DOHH2 (cell line): ENCODE measurements around the gene NPR2.

ENCODE experiments used
- H3F3A ChIP-seq: fragments of 200-600 bp; sonication (generic), shearing (Covaris generic); 2 replicates; pipeline ENCODE4 v1.6.0; 2016; ENCODE audit warnings: antibody characterized with exemption, mild to moderate bottlenecking; ENCODE audit not compliant: control insufficient read depth, insufficient read depth
- H3K27ac ChIP-seq: fragments of 200-600 bp; sonication (generic); 2 replicates; pipeline ENCODE4 v1.5.1; 2014; ENCODE audit warnings: low read depth, mild to moderate bottlenecking, low read length, moderate library complexity
- H3K27me3 ChIP-seq: fragments of 200-600 bp; sonication (generic); 2 replicates; pipeline ENCODE4 v1.6.1; 2014; ENCODE audit warnings: mild to moderate bottlenecking, low read length, mixed read lengths; ENCODE audit not compliant: control insufficient read depth
- H3K36me3 ChIP-seq: fragments of 200-600 bp; sonication (generic); 2 replicates; pipeline ENCODE4 v1.6.1; 2014; ENCODE audit warnings: mild to moderate bottlenecking, low read length, moderate library complexity, mixed read lengths; ENCODE audit not compliant: control insufficient read depth
- H3K4me1 ChIP-seq: fragments of 200-600 bp; sonication (generic); 2 replicates; pipeline ENCODE4 v1.6.1; 2014; ENCODE audit warnings: mild to moderate bottlenecking, low read length, mixed read lengths; ENCODE audit not compliant: control insufficient read depth
- H3K4me2 ChIP-seq: fragments of 200-600 bp; sonication (generic); 2 replicates; pipeline ENCODE4 v1.6.0; 2014; ENCODE audit warnings: mild to moderate bottlenecking, low read length, moderate library complexity
- H3K4me3 ChIP-seq: fragments of 200-600 bp; sonication (generic); 2 replicates; pipeline ENCODE4 v1.5.1; 2014; ENCODE audit warnings: mild to moderate bottlenecking, low read length, mixed read lengths
- H3K79me2 ChIP-seq: fragments of 200-600 bp; sonication (generic); 2 replicates; pipeline ENCODE4 v1.6.1; 2014; ENCODE audit warnings: mild to moderate bottlenecking, low read length, mixed read lengths; ENCODE audit not compliant: control insufficient read depth
- H3K9me2 ChIP-seq: fragments of 200-600 bp; sonication (generic); replicated peaks from 2 replicates; pipeline ENCODE4 v1.6.1; 2014; ENCODE audit warnings: mild to moderate bottlenecking, low read length, mixed read lengths; ENCODE audit not compliant: control insufficient read depth
- H3K9me3 ChIP-seq: fragments of 200-600 bp; sonication (generic); 2 replicates; pipeline ENCODE4 v1.6.1; 2014; ENCODE audit warnings: antibody characterized with exemption, low read length, mixed read lengths; ENCODE audit not compliant: control insufficient read depth, insufficient read depth
- H4K20me1 ChIP-seq: fragments of 200-600 bp; sonication (generic); 2 replicates; pipeline ENCODE4 v1.6.0; 2014; ENCODE audit warnings: low read depth, mild to moderate bottlenecking, antibody characterized with exemption, low read length, moderate library complexity; ENCODE audit not compliant: control insufficient read depth, insufficient read depth
- EZH2phosphoT487 ChIP-seq: fragments of 200-600 bp; sonication (generic); IDR thresholded peaks from 2 replicates; pipeline ENCODE4 v1.6.1; 2017; ENCODE audit warnings: borderline replicate concordance, mild to moderate bottlenecking, antibody characterized with exemption, low read length, moderate library complexity, mixed read lengths
- TF ChIP-seq, protein P1 (sequence below): fragments of 200-600 bp; sonication (generic); IDR thresholded peaks from one replicate; pipeline ENCODE4 v1.5.1; 2014; ENCODE audit warnings: antibody characterized with exemption, mild to moderate bottlenecking, low read depth, low read length; ENCODE audit not compliant: poor library complexity, severe bottlenecking

Gene NPR2

DNA sequence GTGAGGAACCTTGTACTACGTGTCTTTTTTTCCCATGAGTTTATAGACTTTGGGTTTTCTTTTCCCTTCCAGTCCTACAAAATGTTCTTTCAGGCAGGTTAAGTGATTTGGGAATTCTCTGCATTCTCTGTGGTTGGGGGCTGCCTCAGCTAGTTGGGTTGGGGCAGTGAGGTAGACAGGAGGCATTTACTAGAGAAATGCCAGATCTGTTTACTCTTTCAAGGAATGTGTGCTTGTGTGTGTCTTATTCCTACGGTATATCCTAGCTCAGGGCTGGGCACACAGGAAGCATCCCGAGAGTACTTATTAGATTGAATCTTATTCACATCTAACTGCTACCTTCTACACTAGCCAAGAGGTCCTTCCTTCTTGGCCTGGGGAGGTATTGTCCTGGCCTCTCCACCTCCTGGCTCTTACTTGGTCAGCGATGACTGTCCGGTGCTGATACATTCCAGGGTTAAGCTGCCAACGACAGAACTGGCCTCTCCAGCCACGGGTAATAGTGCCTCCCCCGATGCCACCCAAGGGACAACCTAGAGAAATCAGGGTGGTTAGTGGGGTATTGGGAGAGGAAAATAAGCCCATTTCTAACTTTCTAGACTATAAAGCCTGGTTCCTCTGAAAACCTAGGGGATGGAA, 47.4 kb upstream of the NPR2 start:
- peaks cover 32% of the 10 kb centered on the region for H3K79me2 ChIP-seq
- H3K36me3 ChIP-seq = peaks cover 54% of the 10 kb centered on the region
- peaks cover 27% of the 10 kb centered on the region for H3K4me1 ChIP-seq
- H3K9me2 ChIP-seq = no peaks in the 10 kb centered on the region
- H3F3A ChIP-seq = no peaks in the 10 kb centered on the region; the same call in 1 of the 2 replicates
- TF ChIP-seq EZH2phosphoT487 = no peak
- TF ChIP-seq, protein P1, sequence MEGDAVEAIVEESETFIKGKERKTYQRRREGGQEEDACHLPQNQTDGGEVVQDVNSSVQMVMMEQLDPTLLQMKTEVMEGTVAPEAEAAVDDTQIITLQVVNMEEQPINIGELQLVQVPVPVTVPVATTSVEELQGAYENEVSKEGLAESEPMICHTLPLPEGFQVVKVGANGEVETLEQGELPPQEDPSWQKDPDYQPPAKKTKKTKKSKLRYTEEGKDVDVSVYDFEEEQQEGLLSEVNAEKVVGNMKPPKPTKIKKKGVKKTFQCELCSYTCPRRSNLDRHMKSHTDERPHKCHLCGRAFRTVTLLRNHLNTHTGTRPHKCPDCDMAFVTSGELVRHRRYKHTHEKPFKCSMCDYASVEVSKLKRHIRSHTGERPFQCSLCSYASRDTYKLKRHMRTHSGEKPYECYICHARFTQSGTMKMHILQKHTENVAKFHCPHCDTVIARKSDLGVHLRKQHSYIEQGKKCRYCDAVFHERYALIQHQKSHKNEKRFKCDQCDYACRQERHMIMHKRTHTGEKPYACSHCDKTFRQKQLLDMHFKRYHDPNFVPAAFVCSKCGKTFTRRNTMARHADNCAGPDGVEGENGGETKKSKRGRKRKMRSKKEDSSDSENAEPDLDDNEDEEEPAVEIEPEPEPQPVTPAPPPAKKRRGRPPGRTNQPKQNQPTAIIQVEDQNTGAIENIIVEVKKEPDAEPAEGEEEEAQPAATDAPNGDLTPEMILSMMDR = no peak
- no peak overlapping the region for H3K27ac ChIP-seq
- no peak overlapping the region for H3K4me3 ChIP-seq
- no peaks in the 10 kb centered on the region for H3K9me3 ChIP-seq
- no peaks in the 10 kb centered on the region for H3K27me3 ChIP-seq
- no peaks in the 10 kb centered on the region for H4K20me1 ChIP-seq
- H3K4me2 ChIP-seq = no peak overlapping the region

DNA sequence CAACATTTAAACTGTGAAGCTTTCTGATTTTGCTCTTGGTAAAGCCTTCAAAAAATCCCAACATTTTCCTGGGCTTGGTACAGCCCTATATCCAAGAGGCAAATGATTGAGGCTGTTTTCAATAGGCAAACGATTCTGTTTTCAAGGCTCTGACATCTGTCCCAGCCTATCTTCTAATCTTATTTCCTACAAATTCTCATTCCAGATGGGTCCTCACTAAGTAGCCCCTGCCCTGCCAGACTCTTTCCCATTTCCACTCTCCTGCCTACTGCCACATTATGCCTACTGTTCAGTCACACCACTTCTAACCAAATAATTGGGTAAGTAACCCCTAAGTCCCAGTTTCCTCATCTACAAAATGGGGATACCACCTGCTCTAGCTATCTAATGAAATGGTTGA, 45.8 kb upstream of the NPR2 start:
- Histone ChIP-seq H3K27me3 (no peaks in the 10 kb centered on the region), H3K4me1 (peaks cover 39% of the 10 kb centered on the region), H3K4me3 (peak overlapping the region; percentile 34), H3K4me2 (peak overlapping the region; percentile 90), H3K9me3 (no peaks in the 10 kb centered on the region), H3K36me3 (peaks cover 41% of the 10 kb centered on the region), H3K79me2 (peaks cover 43% of the 10 kb centered on the region), H3K9me2 (no peaks in the 10 kb centered on the region), H4K20me1 (no peaks in the 10 kb centered on the region), H3K27ac (no peak overlapping the region), H3F3A (peaks cover 5% of the 10 kb centered on the region; the same call in 1 of the 2 replicates)
- TF ChIP-seq, protein P1 = no peak
- no peak for TF ChIP-seq EZH2phosphoT487

DNA sequence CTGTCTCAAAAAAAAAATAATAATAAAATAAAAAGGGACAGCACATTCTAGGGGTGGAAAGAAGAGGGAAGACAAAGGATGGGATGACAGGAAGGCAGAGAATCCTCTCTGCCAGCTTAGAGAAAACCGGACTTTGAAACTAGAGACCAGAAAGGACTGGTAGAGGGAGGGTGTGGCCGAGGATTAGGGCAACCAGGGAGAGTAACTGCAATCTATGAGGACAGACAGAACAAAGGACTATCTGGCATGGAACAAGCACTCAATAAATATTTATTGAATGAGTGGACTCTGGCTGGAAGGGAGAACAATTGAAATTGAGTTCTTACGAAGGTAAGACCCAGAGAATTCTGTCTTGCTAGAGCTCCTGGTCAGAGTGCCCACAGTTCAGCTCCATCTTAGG, 44.8 kb upstream of the NPR2 start:
- Histone ChIP-seq H3K9me3 (no peaks in the 10 kb centered on the region), H3K9me2 (no peaks in the 10 kb centered on the region), H3K4me1 (peaks cover 42% of the 10 kb centered on the region), H3K4me2 (peak overlapping the region; percentile 90), H3K79me2 (peaks cover 43% of the 10 kb centered on the region), H3K4me3 (peak overlapping the region; percentile 90), H4K20me1 (no peaks in the 10 kb centered on the region), H3K36me3 (peaks cover 44% of the 10 kb centered on the region), H3K27ac (no peak overlapping the region), H3F3A (peaks cover 5% of the 10 kb centered on the region; the same call in 1 of the 2 replicates), H3K27me3 (no peaks in the 10 kb centered on the region)
- TF ChIP-seq, protein P1 = no peak
- TF ChIP-seq EZH2phosphoT487 = no peak
